GM18858 (cell line): ENCODE results near the gene RNF6.
"Not testable (repeated sequence)": the region's sequence is repeated elsewhere in the genome, so short reads cannot be mapped to it uniquely, and the experiment has no call there.

ENCODE experiments used
- ATAC-seq: cut with Tn5 transposase; IDR thresholded peaks from one replicate; pipeline ENCODE4 v1.9.1; 2021; ENCODE audit not compliant: unreplicated experiment

Gene RNF6

DNA sequence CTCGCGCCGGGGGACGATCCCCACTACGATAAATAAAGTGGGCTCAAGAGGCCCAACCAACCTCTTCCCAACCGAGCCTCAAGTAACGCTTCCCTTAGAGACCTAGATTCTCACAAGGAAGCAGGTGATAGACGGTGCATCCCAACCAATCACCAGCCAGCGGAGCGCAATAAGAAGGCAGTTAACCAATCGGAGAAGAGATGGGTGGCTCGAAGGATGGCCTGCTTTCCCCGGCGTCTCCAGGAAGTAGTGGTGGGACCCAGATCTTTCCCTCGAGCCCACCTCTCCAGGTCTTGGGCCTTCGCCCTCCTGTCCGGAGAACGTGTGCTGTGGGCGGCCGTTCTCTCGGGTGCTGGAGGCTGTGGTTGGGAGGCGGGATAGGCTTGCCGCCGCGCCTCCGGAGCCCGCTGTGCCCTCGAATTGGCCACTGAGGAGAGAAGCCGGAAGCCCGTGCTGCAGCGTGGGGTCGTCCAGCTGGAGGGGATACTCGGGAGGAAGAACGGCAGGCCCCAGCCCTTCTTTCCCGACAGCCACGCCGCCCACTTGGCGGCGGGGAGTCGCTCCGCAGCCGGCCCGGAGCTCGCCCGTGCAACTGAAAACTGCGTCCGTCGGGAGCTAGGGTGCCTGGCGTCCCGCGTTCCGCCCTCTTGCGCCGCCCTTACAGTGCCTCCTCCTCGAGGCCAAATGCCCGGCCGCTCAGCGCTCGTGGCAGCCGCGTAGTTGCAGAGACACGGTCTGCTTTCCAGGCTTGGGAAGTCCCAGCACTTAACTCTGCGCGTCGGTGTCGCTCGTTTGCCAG is at the start of gene RNF6:
Gene RNF6, minus strand, starts transcription at position 594 of the 799 bp plus-strand sequence. CDS start 2,665 bp downstream, outside the sequence.
- peak; percentile 95 for ATAC-seq

DNA sequence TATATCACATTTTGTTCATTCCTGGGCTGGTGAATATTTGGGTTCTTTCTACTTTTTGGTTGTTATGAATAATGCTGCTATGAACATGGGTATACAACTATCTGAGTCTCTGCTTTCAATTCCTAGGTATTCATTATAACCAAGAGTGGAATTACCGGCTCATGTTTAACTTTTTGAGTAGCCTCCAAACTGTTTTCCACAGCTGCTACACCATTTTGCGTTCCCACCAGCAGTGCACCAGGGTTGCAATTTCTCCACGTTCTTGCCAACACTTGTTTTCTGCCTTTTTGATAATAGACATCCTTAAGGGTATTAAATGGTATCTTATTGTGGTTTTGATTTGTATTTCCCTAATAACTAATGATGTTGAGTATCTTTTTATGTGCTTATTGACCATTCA is 48.6 kb upstream of the RNF6 start:
- ATAC-seq = no peak

DNA sequence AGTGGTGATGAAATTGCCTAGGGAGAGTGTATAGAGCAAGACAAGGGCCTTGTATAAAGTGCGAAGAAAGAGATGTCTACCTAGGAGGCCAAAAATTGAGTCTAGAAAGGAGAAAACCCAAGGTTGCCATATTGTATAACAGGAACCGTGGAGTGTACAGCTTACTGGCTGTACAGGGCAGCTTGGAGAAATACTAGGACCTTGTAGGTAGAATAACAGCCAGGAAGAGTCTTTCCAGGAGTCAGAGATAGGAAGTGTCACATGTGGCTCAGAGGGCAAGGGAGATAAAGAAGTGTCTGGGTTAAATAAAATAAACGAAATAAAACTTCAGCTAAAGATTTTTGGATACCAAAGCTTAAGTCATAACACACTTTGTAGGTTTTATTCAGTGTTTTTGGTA is 44.2 kb upstream of the RNF6 start:
- no peak for ATAC-seq

DNA sequence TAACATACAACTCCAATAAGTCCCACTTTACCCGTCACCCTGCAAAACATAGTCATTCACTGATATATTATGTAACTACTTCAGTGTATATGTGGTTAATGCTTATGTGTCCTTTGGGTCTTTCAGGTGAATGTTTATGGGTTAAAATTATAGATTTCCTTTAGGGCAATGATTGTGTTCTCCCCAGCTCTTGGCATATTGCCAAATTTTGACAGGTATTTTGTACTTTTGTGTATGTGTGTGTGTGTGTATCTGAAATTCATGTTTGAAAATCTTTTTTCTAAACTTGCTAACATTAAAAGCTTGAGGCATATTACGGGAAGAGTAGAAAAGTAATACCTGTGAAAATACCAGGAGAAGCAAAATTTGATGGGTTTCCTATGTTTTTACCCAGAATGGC is 40.0 kb upstream of the RNF6 start:
- no peak for ATAC-seq

GRCh38 chr13:26259634-26260033 is 37.5 kb upstream of the RNF6 start:
- ATAC-seq = no peak

GRCh38 chr13:26257049-26257448 is 34.9 kb upstream of the RNF6 start:
- no peak for ATAC-seq

DNA sequence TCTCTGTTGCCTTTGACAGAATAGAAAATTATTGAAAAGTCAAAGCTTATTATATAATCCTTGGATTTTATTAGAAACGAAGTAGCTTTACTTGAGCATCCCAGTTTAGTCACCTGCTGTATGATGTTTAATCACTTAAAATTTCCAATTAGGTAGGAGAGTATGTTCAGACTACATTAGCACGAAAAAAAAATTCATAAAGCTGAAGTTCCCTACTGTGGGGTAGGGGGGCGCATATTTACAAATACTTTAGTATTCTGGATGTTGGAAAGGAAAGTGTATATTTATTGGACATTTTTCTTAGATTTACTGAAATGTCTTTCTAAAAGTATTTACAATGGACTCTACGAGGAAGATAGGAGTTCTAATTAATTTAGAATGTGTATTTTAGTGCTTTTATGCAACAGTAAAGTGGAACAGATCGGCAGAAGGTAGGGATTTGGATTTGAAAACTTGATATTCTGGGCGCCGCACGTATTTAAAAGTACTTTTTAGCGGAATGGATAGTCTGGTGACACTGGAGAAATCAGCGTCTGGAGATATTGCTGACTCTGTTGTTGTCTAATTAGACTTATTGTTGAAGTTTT is 33.7 kb upstream of the RNF6 start:
- ATAC-seq = no peak

- no peak for ATAC-seq
These were observed 33.0 kb upstream of the RNF6 start for GRCh38 chr13:26255115-26255514.

GRCh38 chr13:26254583-26255111 is 32.5 kb upstream of the RNF6 start:
- ATAC-seq = peak; percentile 18

DNA sequence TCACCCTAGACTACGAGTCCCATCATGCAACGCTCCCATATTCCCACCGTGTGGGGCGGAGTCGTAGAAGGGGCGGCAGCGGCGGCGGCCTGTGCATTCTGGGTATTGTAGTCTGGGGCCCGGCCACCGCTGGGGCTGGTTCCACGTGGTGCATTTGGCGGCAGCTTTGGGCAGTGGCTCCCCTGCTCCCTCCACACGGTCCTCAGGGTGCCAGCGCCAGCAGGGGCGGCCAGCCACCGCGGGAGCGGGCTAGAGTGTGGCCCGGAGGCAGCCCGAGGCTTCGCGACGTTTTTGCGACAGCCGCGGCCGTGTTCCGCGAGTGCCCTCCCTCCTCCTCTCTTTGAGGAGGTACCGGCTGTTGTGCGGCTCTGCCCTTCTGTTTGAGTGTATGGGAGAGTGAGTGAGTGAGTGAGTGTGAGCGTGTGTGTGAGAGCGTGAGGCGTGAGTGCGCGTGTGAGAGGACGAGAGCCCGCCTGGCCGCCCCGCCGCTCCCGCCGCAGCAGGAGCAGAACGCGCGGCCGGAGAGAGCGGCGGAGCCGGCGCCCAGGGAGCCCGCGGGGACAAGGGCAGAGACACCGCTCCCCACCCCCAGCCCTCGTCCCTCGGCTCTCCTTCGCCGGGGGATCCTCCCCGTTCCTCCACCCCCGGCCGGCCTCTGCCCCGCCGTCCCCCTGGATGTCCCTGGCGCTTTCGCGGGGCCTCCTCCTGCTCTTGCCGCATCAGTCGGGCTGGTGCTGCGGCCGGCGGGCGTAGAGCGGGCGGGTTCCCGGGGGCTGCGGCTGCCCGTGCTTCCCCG is 31.9 kb upstream of the RNF6 start, which contains the start of gene CDK8:
Gene CDK8, plus strand, starts transcription at position 343 of the 796 bp plus-strand sequence. CDS start 513 bp downstream, outside the sequence.
- peak; percentile 79 for ATAC-seq

DNA sequence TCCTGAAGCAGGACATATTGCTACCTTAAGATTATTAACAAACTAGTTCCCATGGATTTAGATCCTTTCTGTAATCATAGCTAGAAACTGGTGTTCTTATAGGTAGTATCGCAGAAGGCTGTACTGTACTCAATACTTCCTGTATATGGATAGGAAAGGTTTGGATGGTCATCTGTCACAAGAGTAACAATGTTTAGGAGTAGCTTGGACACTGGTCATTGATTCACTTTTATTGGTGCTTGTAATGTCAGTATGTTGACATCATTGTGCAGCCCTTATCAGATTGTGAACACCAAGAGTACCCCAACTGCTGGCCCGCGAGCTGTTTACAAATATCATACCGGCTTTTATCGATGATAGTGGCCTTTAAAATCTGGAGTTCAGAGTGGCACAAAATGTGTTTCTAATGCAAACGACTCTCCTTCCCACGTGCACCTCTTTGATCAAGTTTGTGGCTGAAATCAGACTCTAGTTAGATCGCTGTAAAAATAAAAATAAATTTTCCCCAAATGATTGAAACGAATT is 31.2 kb upstream of the RNF6 start:
- ATAC-seq = no peak

GRCh38 chr13:26252006-26252405 is 29.9 kb upstream of the RNF6 start:
- not testable (repeated sequence) for ATAC-seq

GRCh38 chr13:26249551-26249950 is 27.4 kb upstream of the RNF6 start:
- ATAC-seq = no peak

DNA sequence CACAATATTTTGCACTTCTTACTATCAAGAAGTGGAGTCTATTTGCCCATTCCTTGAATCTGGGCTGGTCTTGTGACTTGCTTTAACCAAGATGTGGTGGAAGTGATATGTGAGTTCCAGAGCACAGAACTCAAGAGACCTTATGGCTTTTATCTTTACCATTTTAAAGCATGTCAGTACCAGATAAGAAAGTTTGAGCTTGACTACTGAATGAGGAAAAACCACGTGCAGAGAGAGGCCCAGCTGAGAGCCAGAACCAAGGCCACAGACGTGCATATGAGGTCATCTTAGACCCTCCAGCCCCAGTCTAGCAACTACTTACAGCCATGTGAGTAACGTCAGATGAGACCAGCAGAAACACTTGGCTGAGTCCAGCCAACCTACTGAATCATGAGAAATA is 25.5 kb upstream of the RNF6 start:
- ATAC-seq = no peak

DNA sequence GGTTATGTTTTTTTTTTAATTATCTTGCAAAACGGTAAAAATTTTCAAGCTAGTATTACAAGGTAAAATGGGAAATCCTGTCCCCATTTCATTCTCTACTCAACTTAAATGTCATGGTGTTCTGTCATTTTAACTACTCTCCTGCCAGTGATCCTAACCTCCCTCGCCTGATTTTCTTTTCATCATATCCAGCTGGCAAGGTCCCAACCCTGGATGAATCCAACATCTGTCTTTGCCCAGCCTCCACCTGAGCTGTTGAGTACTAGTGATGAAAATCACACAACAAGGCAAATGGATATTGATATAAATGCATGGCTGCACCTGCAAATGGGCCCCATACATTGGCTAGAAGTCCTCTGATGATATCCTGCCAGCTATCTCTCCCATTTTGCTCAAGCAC is 24.9 kb upstream of the RNF6 start:
- ATAC-seq = no peak

DNA sequence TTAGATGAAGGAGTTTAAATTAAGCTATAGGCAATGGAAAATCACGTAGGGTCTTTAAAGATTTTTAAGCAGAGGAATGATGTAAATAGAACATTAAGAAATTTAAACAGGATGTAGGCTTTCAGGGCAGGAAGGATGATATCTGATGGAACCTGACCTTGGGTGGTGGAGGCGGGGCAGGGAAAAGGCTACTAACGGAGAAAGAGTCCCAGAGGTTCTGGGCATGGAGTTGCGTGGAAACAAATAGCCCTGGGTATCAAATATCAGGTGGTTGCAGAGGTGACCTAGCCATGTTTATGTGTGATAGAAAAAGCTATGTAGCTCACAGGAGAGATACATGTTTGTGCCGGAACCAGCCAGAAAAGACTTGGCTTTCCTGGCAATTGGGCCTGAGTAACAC is 24.0 kb upstream of the RNF6 start:
- ATAC-seq = no peak

DNA sequence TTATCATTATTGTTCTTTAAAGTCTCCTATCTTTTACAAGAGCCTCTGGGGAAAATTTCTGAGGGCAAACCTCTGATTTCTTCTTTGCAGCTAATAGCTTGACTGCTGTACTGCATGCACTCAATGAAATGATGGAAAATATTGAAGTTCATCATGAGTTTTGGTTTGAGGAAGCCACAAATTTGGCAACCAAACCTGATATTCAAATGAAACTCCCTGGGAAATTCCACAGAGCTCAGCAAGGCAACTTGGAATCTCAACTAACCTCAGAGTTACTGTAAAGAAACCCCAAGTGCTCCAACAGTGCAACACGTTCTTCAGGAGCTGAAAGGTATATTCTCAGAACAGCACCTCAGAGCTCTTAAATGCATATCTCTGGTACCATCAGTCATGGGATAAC is 14.2 kb upstream of the RNF6 start:
- no peak for ATAC-seq

DNA sequence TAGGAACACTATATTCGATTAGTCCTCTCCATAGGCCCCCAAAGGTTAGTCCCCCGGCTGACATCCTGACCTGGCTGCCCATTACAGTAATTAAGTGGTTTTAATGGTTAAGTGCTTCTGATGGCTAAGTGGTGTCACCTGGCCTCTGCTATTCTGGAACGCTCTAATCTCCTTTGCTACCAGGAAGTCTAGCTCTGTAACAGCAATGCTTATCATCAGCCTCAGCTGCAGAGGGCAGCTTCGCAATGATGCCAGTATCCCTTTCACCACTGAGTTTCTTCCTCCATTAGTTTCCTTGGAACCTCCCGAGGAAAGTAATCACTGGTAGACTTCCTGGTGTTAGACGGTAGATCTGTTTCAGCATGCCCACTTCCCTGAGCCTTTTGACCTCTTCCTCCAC is 8.6 kb upstream of the RNF6 start:
- no peak for ATAC-seq

DNA sequence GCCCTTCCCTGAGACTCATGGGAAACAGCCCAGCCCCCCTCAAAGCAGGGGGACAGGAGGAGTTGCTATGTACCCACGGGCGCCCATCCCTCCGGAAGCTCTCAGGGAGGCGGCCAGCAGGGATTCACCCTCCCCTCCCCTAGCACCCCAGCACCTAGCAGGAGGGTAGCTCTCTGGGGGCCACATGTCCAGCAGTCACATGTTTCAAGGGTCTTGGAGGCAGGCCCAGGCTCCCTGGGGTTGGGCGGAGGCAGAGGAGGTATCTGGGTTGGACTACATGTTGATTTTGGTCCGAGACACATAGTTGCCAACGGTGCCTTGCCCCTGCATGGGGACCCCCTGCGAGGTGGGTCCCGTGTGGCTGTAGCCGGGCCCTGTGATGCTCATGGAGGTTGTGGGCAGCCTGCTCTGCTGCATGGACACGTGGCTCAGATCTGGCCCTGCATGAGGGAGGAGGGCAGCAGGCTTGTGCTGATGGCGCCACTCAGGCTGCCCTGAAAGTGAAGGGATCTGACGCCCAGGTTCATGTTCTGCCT is 7.0 kb upstream of the RNF6 start:
- no peak for ATAC-seq

- no peak for ATAC-seq
These were observed 6.0 kb upstream of the RNF6 start for GRCh38 chr13:26228096-26228495.
